NCI-H2227 (cell line): ENCODE results near the gene ARHGAP26.

ENCODE experiments used
- DNase-seq: peaks from one replicate; lab custom pipeline; 2025; ENCODE audit not compliant: unreplicated experiment; lab: John Stamatoyannopoulos, UW

The ARHGAP26 gene

GRCh38 chr5:143249851-143250250 is 479.7 kb downstream of the ARHGAP26 start:
- DNase-seq, result no peak

GRCh38 chr5:143251190-143251589 is 481.0 kb downstream of the ARHGAP26 start:
- DNase-seq, result no peak

- no peak for DNase-seq
These were observed 481.8 kb downstream of the ARHGAP26 start for GRCh38 chr5:143251946-143252345.

GRCh38 chr5:143254819-143255218 is 484.6 kb downstream of the ARHGAP26 start:
- DNase-seq, result no peak

GRCh38 chr5:143258559-143259253 is 488.5 kb downstream of the ARHGAP26 start:
- DNase-seq, result no peak

- no peak for DNase-seq
These were observed 489.1 kb downstream of the ARHGAP26 start for GRCh38 chr5:143259254-143259605.

GRCh38 chr5:143261748-143262392 is 491.7 kb downstream of the ARHGAP26 start:
- no peak for DNase-seq

GRCh38 chr5:143262393-143263174 is 492.4 kb downstream of the ARHGAP26 start:
- DNase-seq, result no peak

- DNase-seq, result no peak
These were observed 493.2 kb downstream of the ARHGAP26 start for GRCh38 chr5:143263272-143263810.

- no peak for DNase-seq
These were observed 495.8 kb downstream of the ARHGAP26 start for GRCh38 chr5:143265995-143266394.

- DNase-seq, result no peak
These were observed 497.0 kb downstream of the ARHGAP26 start for GRCh38 chr5:143267186-143267585.

GRCh38 chr5:143268388-143268787 is 498.2 kb downstream of the ARHGAP26 start:
- no peak for DNase-seq

GRCh38 chr5:143271431-143271830 is 501.3 kb downstream of the ARHGAP26 start:
- DNase-seq, result no peak

- DNase-seq, result no peak
These were observed 504.8 kb downstream of the ARHGAP26 start for GRCh38 chr5:143274952-143275351.

GRCh38 chr5:143275512-143276363 is 505.6 kb downstream of the ARHGAP26 start:
- DNase-seq, result no peak

- DNase-seq, result no peak
These were observed 507.4 kb downstream of the ARHGAP26 start for GRCh38 chr5:143277536-143277935.
